ENCODE results near the gene VWA8. TPM values are rescaled to one million over a fixed set of nuclear protein-coding genes. Genes with fewer than 3 reads are reported as not detected.
A peak's percentile ranks its signal among the peaks of the same experiment; 100 is the strongest.

The VWA8 gene
- total and polyA plus RNA-seq, 2 experiments from 2014 or later, result 6.3 to 24.6 TPM

DNA sequence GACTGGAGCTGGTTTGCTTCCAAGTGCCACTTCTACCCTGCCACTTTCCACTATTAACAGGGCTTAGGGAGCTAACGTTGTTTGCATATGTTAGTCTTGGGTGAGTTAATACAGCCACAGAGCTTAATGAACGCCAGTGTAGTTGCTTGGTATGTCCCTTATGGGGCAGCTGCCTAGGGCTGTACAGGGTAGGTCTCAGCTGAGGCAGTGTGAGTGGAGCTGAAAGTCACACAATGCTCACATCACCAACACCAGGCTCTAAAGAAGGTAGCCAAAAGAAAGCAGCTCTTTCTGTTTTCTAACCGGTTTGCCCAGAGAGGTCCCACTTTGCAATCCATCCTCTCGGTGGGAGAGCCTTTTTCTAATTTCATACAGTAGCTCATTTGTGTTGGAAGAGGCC lies 317.4 kb downstream of the VWA8 start:
- Histone ChIP-seq H3K79me2 (replicated peaks; ENCODE audit: insufficient read depth) (no peaks in the 10 kb centered on the region), H4K20me1 (replicated peaks; ENCODE audit: insufficient read depth) (no peaks in the 10 kb centered on the region), H2AFZ (no peak overlapping the region), H3K27me3 (ENCODE audit: insufficient read depth) (no peaks in the 10 kb centered on the region), H3K4me2 (no peak overlapping the region), H3K9me2 (ENCODE audit: insufficient read depth) (no peaks in the 10 kb centered on the region), H3F3A (replicated peaks; ENCODE audit: low read depth) (no peaks in the 10 kb centered on the region), H3K4me3 (no peak overlapping the region), H3K27ac (ENCODE audit: low read depth) (no peak overlapping the region), H3K36me3 (ENCODE audit: insufficient read depth) (no peaks in the 10 kb centered on the region), H3K4me1 (ENCODE audit: insufficient read depth) (peaks cover 12% of the 10 kb centered on the region)
- ATAC-seq (peak; percentile 56), DNase-seq (ENCODE audit: low spot score) (no peak)
- Mint-ChIP-seq H3K9me3 (no peaks in the 10 kb centered on the region), H3K4me3 (no peak overlapping the region), H3K27ac (no peak overlapping the region), H3K27me3 (ENCODE audit: insufficient read depth, low read depth, poor library complexity) (peaks cover 4% of the 10 kb centered on the region), H3K4me1 (peaks cover 16% of the 10 kb centered on the region; the same call in 2 of the 3 replicates), H3K36me3 (ENCODE audit: low read depth) (no peaks in the 10 kb centered on the region)
- TF ChIP-seq, protein P1, sequence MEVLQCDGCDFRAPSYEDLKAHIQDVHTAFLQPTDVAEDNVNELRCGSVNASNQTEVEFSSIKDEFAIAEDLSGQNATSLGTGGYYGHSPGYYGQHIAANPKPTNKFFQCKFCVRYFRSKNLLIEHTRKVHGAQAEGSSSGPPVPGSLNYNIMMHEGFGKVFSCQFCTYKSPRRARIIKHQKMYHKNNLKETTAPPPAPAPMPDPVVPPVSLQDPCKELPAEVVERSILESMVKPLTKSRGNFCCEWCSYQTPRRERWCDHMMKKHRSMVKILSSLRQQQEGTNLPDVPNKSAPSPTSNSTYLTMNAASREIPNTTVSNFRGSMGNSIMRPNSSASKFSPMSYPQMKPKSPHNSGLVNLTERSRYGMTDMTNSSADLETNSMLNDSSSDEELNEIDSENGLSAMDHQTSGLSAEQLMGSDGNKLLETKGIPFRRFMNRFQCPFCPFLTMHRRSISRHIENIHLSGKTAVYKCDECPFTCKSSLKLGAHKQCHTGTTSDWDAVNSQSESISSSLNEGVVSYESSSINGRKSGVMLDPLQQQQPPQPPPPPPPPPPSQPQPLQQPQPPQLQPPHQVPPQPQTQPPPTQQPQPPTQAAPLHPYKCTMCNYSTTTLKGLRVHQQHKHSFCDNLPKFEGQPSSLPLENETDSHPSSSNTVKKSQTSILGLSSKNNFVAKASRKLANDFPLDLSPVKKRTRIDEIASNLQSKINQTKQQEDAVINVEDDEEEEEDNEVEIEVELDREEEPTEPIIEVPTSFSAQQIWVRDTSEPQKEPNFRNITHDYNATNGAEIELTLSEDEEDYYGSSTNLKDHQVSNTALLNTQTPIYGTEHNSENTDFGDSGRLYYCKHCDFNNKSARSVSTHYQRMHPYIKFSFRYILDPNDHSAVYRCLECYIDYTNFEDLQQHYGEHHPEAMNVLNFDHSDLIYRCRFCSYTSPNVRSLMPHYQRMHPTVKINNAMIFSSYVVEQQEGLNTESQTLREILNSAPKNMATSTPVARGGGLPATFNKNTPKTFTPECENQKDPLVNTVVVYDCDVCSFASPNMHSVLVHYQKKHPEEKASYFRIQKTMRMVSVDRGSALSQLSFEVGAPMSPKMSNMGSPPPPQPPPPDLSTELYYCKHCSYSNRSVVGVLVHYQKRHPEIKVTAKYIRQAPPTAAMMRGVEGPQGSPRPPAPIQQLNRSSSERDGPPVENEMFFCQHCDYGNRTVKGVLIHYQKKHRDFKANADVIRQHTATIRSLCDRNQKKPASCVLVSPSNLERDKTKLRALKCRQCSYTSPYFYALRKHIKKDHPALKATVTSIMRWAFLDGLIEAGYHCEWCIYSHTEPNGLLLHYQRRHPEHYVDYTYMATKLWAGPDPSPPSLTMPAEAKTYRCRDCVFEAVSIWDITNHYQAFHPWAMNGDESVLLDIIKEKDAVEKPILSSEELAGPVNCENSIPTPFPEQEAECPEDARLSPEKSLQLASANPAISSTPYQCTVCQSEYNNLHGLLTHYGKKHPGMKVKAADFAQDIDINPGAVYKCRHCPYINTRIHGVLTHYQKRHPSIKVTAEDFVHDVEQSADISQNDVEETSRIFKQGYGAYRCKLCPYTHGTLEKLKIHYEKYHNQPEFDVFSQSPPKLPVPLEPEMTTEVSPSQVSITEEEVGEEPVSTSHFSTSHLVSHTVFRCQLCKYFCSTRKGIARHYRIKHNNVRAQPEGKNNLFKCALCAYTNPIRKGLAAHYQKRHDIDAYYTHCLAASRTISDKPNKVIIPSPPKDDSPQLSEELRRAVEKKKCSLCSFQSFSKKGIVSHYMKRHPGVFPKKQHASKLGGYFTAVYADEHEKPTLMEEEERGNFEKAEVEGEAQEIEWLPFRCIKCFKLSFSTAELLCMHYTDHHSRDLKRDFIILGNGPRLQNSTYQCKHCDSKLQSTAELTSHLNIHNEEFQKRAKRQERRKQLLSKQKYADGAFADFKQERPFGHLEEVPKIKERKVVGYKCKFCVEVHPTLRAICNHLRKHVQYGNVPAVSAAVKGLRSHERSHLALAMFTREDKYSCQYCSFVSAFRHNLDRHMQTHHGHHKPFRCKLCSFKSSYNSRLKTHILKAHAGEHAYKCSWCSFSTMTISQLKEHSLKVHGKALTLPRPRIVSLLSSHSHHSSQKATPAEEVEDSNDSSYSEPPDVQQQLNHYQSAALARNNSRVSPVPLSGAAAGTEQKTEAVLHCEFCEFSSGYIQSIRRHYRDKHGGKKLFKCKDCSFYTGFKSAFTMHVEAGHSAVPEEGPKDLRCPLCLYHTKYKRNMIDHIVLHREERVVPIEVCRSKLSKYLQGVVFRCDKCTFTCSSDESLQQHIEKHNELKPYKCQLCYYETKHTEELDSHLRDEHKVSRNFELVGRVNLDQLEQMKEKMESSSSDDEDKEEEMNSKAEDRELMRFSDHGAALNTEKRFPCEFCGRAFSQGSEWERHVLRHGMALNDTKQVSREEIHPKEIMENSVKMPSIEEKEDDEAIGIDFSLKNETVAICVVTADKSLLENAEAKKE (CRISPR knock-in tag; IDR thresholded peaks at IDR 0.05), result no peak
- TF ChIP-seq ZNF114 (CRISPR knock-in tag; IDR thresholded peaks at IDR 0.05), result no peak
- TF ChIP-seq, protein P2, sequence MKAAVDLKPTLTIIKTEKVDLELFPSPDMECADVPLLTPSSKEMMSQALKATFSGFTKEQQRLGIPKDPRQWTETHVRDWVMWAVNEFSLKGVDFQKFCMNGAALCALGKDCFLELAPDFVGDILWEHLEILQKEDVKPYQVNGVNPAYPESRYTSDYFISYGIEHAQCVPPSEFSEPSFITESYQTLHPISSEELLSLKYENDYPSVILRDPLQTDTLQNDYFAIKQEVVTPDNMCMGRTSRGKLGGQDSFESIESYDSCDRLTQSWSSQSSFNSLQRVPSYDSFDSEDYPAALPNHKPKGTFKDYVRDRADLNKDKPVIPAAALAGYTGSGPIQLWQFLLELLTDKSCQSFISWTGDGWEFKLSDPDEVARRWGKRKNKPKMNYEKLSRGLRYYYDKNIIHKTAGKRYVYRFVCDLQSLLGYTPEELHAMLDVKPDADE (IDR thresholded peaks at IDR 0.05), result no peak
- TF ChIP-seq NANOG (IDR thresholded peaks at IDR 0.05; ENCODE audit: borderline replicate concordance), result no peak
- TF ChIP-seq JUNB (IDR thresholded peaks at IDR 0.05; ENCODE audit: unreplicated experiment), result no peak
- TF ChIP-seq POLR2AphosphoS5 (IDR thresholded peaks at IDR 0.05; ENCODE audit: low read depth), result no peak
- TF ChIP-seq EZH2 (IDR thresholded peaks at IDR 0.05; ENCODE audit: low read depth, unreplicated experiment), result no peak
- no peak for TF ChIP-seq EZH2phosphoT487 (IDR thresholded peaks at IDR 0.05; ENCODE audit: unreplicated experiment)
- TF ChIP-seq, protein P3, sequence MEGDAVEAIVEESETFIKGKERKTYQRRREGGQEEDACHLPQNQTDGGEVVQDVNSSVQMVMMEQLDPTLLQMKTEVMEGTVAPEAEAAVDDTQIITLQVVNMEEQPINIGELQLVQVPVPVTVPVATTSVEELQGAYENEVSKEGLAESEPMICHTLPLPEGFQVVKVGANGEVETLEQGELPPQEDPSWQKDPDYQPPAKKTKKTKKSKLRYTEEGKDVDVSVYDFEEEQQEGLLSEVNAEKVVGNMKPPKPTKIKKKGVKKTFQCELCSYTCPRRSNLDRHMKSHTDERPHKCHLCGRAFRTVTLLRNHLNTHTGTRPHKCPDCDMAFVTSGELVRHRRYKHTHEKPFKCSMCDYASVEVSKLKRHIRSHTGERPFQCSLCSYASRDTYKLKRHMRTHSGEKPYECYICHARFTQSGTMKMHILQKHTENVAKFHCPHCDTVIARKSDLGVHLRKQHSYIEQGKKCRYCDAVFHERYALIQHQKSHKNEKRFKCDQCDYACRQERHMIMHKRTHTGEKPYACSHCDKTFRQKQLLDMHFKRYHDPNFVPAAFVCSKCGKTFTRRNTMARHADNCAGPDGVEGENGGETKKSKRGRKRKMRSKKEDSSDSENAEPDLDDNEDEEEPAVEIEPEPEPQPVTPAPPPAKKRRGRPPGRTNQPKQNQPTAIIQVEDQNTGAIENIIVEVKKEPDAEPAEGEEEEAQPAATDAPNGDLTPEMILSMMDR (conservative IDR thresholded peaks at IDR 0.05; ENCODE audit: low read depth in 2 of 2), result no peak
- TF ChIP-seq ZNF331 (CRISPR knock-in tag; IDR thresholded peaks at IDR 0.05; ENCODE audit: low read depth), result no peak
- TF ChIP-seq, protein P4, sequence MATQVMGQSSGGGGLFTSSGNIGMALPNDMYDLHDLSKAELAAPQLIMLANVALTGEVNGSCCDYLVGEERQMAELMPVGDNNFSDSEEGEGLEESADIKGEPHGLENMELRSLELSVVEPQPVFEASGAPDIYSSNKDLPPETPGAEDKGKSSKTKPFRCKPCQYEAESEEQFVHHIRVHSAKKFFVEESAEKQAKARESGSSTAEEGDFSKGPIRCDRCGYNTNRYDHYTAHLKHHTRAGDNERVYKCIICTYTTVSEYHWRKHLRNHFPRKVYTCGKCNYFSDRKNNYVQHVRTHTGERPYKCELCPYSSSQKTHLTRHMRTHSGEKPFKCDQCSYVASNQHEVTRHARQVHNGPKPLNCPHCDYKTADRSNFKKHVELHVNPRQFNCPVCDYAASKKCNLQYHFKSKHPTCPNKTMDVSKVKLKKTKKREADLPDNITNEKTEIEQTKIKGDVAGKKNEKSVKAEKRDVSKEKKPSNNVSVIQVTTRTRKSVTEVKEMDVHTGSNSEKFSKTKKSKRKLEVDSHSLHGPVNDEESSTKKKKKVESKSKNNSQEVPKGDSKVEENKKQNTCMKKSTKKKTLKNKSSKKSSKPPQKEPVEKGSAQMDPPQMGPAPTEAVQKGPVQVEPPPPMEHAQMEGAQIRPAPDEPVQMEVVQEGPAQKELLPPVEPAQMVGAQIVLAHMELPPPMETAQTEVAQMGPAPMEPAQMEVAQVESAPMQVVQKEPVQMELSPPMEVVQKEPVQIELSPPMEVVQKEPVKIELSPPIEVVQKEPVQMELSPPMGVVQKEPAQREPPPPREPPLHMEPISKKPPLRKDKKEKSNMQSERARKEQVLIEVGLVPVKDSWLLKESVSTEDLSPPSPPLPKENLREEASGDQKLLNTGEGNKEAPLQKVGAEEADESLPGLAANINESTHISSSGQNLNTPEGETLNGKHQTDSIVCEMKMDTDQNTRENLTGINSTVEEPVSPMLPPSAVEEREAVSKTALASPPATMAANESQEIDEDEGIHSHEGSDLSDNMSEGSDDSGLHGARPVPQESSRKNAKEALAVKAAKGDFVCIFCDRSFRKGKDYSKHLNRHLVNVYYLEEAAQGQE (IDR thresholded peaks at IDR 0.05; ENCODE audit: unreplicated experiment), result no peak
- TF ChIP-seq CREB1 (CRISPR knock-in tag; IDR thresholded peaks at IDR 0.05; ENCODE audit: low read depth), result no peak
- TF ChIP-seq STAT1 (IDR thresholded peaks at IDR 0.05; ENCODE audit: unreplicated experiment), result no peak

Data from GM23338 (cell line).